GM21529 (cell line): Measurements from ENCODE around the gene PCDHB11.
"Not testable (repeated sequence)": the region's sequence is repeated elsewhere in the genome, so short reads cannot be mapped to it uniquely, and the experiment has no call there.

ENCODE experiments used
- ATAC-seq: cut with Tn5 transposase; IDR thresholded peaks from one replicate; pipeline ENCODE4 v1.9.1; 2021; ENCODE audit not compliant: unreplicated experiment

PCDHB11 gene

GRCh38 chr5:141199359-141200235 is at the start of gene PCDHB11:
PCDHB11 (plus strand) TSS chr5:141199627; CDS start chr5:141199775, 148 bp downstream.
- ATAC-seq: no peak

DNA sequence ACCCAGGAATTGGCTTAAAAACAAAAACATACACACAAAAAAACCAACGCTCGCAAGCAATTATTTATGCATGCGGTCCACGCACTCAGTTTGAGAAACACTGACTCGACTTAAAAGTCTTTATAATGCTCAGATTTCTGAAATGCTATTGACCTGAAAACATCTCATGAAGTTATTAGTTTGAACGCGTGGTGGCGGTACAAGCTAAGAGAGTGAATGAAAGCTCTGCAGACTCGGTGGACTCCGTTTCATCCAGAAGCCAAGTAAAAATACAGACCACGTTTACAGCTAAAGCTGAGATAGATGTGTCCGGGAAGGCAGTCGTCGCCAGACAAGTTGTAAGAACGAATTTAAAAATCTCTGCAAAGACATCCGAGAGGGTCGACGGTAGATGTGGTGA is 49.6 kb upstream of the PCDHB11 start, which contains the start of gene PCDHB6:
TSS of gene PCDHB6 (plus strand) at position 246 of the 400 bp plus-strand sequence. CDS start 201 bp downstream, outside the sequence.
- ATAC-seq: no peak

GRCh38 chr5:141150224-141150992 is 49.0 kb upstream of the PCDHB11 start:
- ATAC-seq: no peak

- ATAC-seq: no peak
Measured at GRCh38 chr5:141150993-141151325, 48.5 kb upstream of the PCDHB11 start.

DNA sequence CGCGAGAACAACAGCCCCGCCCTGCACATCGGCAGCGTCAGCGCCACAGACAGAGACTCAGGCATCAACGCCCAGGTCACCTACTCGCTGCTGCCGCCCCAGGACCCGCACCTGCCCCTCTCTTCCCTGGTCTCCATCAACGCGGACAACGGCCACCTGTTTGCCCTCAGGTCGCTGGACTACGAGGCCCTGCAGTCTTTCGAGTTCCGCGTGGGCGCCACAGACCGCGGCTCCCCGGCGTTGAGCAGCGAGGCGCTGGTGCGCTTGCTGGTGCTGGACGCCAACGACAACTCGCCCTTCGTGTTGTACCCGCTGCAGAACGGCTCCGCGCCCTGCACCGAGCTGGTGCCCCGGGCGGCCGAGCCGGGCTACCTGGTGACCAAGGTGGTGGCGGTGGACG is 47.8 kb upstream of the PCDHB11 start:
- not testable (repeated sequence) for ATAC-seq

- ATAC-seq: not testable (repeated sequence)
Measured at GRCh38 chr5:141152096-141152495, 47.3 kb upstream of the PCDHB11 start.

DNA sequence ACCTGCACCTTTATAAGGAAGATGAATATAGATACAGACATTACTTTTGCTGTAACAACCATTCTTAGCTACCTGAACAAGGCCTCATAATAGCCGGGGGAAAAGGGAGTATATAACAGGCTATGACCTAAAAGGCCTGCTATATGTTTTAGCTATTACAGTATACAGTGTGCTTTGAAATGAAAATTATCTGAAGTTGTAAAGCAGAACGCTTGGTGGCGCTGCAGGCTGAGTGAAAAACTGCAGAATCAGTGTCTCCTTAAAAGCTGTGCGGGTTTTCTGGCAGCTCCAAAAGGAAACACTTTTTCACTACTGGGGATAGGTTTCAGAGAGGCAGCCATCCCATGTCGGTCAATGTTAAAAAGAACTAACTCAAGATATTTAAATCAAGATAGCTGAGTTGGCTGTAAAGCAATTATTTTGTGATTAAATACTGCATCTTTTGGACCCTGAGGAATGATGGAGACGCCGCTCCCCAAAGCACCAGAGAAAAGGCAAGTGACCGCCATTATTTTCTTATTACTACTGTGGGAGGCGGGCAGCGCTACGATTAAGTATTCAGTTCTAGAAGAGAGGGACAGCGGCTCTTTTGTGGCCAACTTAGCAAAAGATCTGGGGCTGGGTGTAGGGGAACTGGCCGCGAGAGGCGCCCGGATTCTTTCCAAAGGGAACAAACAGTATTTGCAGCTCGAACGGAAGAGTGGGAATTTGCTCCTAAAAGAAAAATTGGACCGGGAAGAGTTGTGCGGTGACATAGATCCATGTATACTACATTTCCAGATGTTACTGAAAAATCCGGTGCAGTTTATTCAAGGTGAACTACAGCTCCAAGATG is 43.7 kb upstream of the PCDHB11 start:
- no peak for ATAC-seq

DNA sequence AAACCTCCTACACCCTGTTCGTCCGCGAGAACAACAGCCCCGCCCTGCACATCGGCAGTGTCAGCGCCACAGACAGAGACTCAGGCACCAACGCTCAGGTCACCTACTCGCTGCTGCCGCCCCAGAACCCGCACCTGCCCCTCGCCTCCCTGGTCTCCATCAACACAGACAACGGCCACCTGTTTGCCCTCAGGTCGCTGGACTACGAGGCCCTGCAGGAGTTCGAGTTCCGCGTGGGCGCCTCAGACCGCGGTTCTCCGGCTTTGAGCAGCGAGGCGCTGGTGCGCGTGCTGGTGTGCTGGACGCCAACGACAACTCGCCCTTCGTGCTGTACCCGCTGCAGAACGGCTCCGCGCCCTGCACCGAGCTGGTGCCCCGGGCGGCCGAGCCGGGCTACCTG is 42.1 kb upstream of the PCDHB11 start:
- not testable (repeated sequence) for ATAC-seq

GRCh38 chr5:141157901-141158300 is 41.5 kb upstream of the PCDHB11 start:
- ATAC-seq: not testable (repeated sequence)

DNA sequence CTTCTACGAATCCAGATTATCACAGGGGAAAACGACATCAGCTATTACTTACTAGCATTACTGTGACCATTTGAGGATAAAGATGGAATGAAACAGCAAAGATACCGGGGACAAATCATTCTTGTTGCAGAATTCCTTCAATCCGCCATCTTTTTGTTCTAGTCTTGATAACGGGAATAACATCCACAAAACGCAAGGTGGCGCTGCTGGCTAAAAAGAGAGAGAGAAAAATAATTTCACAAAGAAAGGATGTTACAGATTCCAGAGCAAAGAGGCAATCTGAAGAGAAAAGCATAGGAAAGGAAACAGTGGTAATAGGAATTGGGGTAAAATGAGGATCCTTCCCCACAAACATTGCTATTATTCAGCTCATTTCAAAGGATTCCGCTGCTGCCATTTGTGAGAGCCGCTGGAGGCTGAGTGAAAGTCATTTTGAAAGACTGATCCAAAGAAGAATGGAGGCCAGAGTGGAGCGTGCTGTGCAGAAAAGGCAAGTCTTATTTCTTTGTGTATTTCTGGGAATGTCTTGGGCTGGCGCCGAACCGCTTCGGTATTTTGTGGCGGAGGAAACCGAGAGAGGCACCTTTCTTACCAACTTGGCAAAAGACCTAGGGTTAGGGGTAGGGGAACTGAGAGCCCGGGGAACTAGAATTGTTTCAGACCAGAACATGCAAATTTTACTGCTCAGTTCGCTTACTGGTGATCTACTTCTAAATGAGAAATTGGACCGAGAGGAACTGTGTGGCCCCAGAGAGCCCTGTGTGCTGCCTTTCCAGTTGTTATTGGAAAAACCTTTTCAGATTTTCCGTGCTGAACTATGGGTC is 26.8 kb upstream of the PCDHB11 start, which contains the start of gene PCDHB7:
TSS of gene PCDHB7 (plus strand) at position 264 of the 824 bp plus-strand sequence. CDS start at position 456, 192 bp downstream.
- ATAC-seq: no peak

GRCh38 chr5:141174291-141175104 is 24.9 kb upstream of the PCDHB11 start:
- ATAC-seq: not testable (repeated sequence)

DNA sequence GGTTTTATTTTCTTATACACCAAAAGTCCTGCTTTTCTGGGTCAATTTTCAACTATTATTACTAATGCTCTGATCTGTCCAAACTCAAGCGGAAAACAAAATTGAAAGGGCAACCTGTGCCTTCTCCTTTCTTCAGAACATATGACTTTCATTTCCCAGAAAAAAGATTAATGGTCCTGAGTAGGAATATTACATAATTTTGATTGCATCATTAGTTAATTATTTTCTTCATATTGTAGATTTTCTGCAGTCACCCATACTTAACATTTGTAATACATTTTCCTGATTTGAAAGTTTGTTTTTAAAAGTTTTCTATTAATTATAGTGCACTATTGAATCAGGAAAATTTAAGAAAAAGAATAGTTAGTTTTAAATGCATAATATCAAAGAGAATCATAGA is 23.5 kb upstream of the PCDHB11 start:
- ATAC-seq: no peak

DNA sequence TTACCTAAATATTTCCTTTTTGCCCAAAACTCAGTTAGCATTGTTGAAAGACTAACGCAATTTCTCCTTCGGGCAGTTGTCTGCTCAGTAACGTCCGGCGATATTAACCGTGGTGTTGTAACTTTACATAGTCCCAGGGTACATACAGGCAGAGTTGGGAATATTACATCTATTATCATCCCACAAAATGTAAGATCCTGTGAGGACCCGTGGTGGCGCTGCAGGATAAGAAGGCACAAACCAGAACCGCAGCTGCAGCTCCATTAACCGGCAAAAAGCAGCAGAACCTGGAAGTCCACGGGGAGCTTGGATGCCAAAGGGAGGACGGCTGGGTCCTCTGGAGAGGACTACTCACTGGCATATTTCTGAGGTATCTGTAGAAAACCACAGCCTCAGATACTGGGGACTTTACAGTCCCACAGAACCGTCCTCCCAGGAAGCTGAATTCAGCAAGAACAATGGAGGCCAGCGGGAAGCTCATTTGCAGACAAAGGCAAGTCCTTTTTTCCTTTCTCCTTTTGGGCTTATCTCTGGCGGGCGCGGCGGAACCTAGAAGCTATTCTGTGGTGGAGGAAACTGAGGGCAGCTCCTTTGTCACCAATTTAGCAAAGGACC is 21.7 kb upstream of the PCDHB11 start, which contains the start of gene PCDHB8:
TSS of gene PCDHB8 (plus strand) at position 214 of the 615 bp plus-strand sequence. CDS start at position 459, 245 bp downstream.
- not testable (repeated sequence) for ATAC-seq

- ATAC-seq: not testable (repeated sequence)
Measured at GRCh38 chr5:141179371-141179770, 20.1 kb upstream of the PCDHB11 start.

- ATAC-seq: not testable (repeated sequence)
Measured at GRCh38 chr5:141179876-141180275, 19.6 kb upstream of the PCDHB11 start.

DNA sequence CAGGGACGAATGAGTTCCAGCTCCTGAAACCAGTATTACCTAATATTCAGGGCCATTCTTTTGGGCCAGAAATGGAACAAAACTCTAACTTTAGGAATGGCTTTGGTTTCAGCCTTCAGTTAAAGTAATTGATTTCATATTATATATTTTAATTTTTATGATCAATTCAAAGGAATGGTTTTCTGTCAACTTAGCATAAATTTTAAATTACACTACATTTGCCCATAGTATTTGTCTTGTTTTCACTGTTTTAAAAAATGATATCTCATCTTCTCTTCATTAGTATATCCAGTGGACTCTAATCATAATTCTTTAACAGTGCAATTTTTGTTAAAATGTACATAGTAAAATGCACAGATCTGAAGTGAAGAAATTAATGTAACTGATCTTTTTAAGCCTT is 19.1 kb upstream of the PCDHB11 start:
- no peak for ATAC-seq

GRCh38 chr5:141182248-141182647 is 17.2 kb upstream of the PCDHB11 start, which contains the start of gene PCDHB16:
PCDHB16 (plus strand) TSS chr5:141182387; CDS start chr5:141182560, 173 bp downstream.
- no peak for ATAC-seq

GRCh38 chr5:141184117-141184855 is 15.1 kb upstream of the PCDHB11 start:
- not testable (repeated sequence) for ATAC-seq
